HEK293T (cell line): ENCODE measurements around the gene RABL6.

Experiments used
- ELF4 ChIP-seq: fragments of 450-650 bp; IDR thresholded peaks from 2 replicates; pipeline ENCODE4 v1.6.1; 2017; ENCODE audit warnings: antibody characterized with exemption
- TARDBP ChIP-seq: fragments of 450-650 bp; IDR thresholded peaks from 2 replicates; pipeline ENCODE4 v1.6.1; 2016

- no peak for TF ChIP-seq TARDBP
- no peak for TF ChIP-seq ELF4
Measured at GRCh38 chr9:136849038-136849959, 41.6 kb downstream of the RABL6 start, which contains the start of gene PHPT1.
